Activated T-cell treated with anti-CD3 and anti-CD28 coated beads, Interleukin-2, amount 50 U/mL, for 24 hours (primary cell): Measurements from ENCODE around the gene HPSE2.

Experiments used
- DNase-seq: peaks from one replicate; pipeline ENCODE4 v3.0.0-alpha.2; 2020
- H3K27ac Mint-ChIP-seq: 2 replicates; pipeline ENCODE4 v1.8.0; 2020; ENCODE audit warnings: mild to moderate bottlenecking, mixed read lengths
- H3K27me3 Mint-ChIP-seq: 2 replicates; pipeline ENCODE4 v1.8.0; 2020; ENCODE audit warnings: mixed read lengths
- H3K36me3 Mint-ChIP-seq: 2 replicates; pipeline ENCODE4 v1.8.0; 2020; ENCODE audit warnings: low read depth, mixed read lengths
- H3K4me1 Mint-ChIP-seq: 2 replicates; pipeline ENCODE4 v1.8.0; 2020; ENCODE audit warnings: low read depth, mixed read lengths
- H3K4me3 Mint-ChIP-seq: 2 replicates; pipeline ENCODE4 v1.8.0; 2020; ENCODE audit warnings: mild to moderate bottlenecking, moderate library complexity, mixed read lengths
- H3K9me3 Mint-ChIP-seq: 2 replicates; pipeline ENCODE4 v1.8.0; 2020; ENCODE audit warnings: mixed read lengths

The HPSE2 gene

GRCh38 chr10:98414932-98415730 lies 820.5 kb downstream of the HPSE2 start, which contains the start of gene PYROXD2:
TSS of gene PYROXD2 (minus strand) at chr10:98415182. CDS start at chr10:98415135, 47 bp downstream.
- Mint-ChIP-seq H3K27ac (peak within 1 kb of the TSS; percentile 94), H3K36me3 (peaks cover 43% of the 10 kb centered on the region), H3K27me3 (no peaks in the 10 kb centered on the region), H3K4me3 (peak within 1 kb of the TSS; percentile 74), H3K9me3 (no peaks in the 10 kb centered on the region), H3K4me1 (peaks cover 22% of the 10 kb centered on the region)
- DNase-seq, result peak; percentile 61

GRCh38 chr10:98414578-98414931 lies 821.1 kb downstream of the HPSE2 start:
- H3K4me1 Mint-ChIP-seq, result peaks cover 22% of the 10 kb centered on the region
- peaks cover 38% of the 10 kb centered on the region for H3K36me3 Mint-ChIP-seq
- no peaks in the 10 kb centered on the region for H3K9me3 Mint-ChIP-seq
- peak overlapping the region; percentile 94 for H3K27ac Mint-ChIP-seq
- H3K27me3 Mint-ChIP-seq, result no peaks in the 10 kb centered on the region
- H3K4me3 Mint-ChIP-seq, result peak overlapping the region; percentile 74
- DNase-seq, result no peak

GRCh38 chr10:98411768-98412167 lies 823.9 kb downstream of the HPSE2 start:
- Mint-ChIP-seq H3K27ac (no peak overlapping the region), H3K27me3 (no peaks in the 10 kb centered on the region), H3K9me3 (no peaks in the 10 kb centered on the region), H3K4me3 (no peak overlapping the region), H3K36me3 (peaks cover 11% of the 10 kb centered on the region), H3K4me1 (peaks cover 22% of the 10 kb centered on the region)
- no peak for DNase-seq

- Mint-ChIP-seq H3K27ac (no peak overlapping the region), H3K4me1 (peaks cover 22% of the 10 kb centered on the region), H3K4me3 (no peak overlapping the region), H3K27me3 (no peaks in the 10 kb centered on the region), H3K36me3 (peaks cover 5% of the 10 kb centered on the region), H3K9me3 (no peaks in the 10 kb centered on the region)
- DNase-seq, result no peak
Observed at GRCh38 chr10:98411166-98411565, 824.5 kb downstream of the HPSE2 start.

- DNase-seq, result no peak
- Mint-ChIP-seq H3K36me3 (peaks cover 1% of the 10 kb centered on the region), H3K4me3 (no peak overlapping the region), H3K27ac (no peak overlapping the region), H3K27me3 (no peaks in the 10 kb centered on the region), H3K4me1 (peaks cover 22% of the 10 kb centered on the region), H3K9me3 (no peaks in the 10 kb centered on the region)
Observed at GRCh38 chr10:98410759-98411158, 824.9 kb downstream of the HPSE2 start.

GRCh38 chr10:98410135-98410743 lies 825.4 kb downstream of the HPSE2 start:
- Mint-ChIP-seq H3K27ac (no peak overlapping the region), H3K9me3 (no peaks in the 10 kb centered on the region), H3K27me3 (no peaks in the 10 kb centered on the region), H3K36me3 (no peaks in the 10 kb centered on the region), H3K4me3 (no peak overlapping the region), H3K4me1 (peaks cover 16% of the 10 kb centered on the region)
- DNase-seq, result no peak

GRCh38 chr10:98408799-98409198 lies 826.9 kb downstream of the HPSE2 start:
- DNase-seq, result no peak
- no peaks in the 10 kb centered on the region for H3K9me3 Mint-ChIP-seq
- no peak overlapping the region for H3K27ac Mint-ChIP-seq
- no peak overlapping the region for H3K4me3 Mint-ChIP-seq
- no peaks in the 10 kb centered on the region for H3K36me3 Mint-ChIP-seq
- peaks cover 14% of the 10 kb centered on the region for H3K4me1 Mint-ChIP-seq
- H3K27me3 Mint-ChIP-seq, result no peaks in the 10 kb centered on the region

- H3K27ac Mint-ChIP-seq, result no peak overlapping the region
- H3K4me3 Mint-ChIP-seq, result no peak overlapping the region
- DNase-seq, result no peak
Observed at GRCh38 chr10:98407744-98408241, 827.9 kb downstream of the HPSE2 start.

More at GRCh38 chr10:98407744-98408241, 827.9 kb downstream of the HPSE2 start:
- H3K4me1 Mint-ChIP-seq, result peaks cover 14% of the 10 kb centered on the region
- H3K9me3 Mint-ChIP-seq, result no peaks in the 10 kb centered on the region
- H3K36me3 Mint-ChIP-seq, result peaks cover 8% of the 10 kb centered on the region
- H3K27me3 Mint-ChIP-seq, result no peaks in the 10 kb centered on the region
